Measurements from ENCODE around the gene RTP2.

The RTP2 gene

DNA sequence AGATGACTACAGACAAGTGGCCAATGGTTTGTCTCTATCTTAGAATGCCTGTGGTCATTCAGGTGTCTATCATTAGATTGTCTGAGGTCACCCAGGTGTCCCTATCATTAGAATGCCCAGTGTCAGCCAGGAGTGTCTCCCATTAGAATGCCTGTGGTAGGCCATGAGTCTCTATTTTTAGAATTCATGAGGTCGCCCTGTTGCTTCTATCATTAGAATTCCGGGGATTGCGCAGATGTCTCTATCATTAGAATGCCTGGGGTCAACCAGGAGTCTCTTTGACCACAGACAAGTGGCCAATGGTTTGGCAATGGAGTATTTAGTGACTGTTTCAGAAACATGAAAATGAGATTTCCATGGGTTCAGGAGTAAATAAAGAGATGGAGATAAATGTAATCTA, 7.6 kb downstream of the RTP2 start:
- TF ChIP-seq, protein P1, sequence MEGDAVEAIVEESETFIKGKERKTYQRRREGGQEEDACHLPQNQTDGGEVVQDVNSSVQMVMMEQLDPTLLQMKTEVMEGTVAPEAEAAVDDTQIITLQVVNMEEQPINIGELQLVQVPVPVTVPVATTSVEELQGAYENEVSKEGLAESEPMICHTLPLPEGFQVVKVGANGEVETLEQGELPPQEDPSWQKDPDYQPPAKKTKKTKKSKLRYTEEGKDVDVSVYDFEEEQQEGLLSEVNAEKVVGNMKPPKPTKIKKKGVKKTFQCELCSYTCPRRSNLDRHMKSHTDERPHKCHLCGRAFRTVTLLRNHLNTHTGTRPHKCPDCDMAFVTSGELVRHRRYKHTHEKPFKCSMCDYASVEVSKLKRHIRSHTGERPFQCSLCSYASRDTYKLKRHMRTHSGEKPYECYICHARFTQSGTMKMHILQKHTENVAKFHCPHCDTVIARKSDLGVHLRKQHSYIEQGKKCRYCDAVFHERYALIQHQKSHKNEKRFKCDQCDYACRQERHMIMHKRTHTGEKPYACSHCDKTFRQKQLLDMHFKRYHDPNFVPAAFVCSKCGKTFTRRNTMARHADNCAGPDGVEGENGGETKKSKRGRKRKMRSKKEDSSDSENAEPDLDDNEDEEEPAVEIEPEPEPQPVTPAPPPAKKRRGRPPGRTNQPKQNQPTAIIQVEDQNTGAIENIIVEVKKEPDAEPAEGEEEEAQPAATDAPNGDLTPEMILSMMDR (IDR thresholded peaks at IDR 0.05; ENCODE audit: low read depth, low read length, missing control alignments) = no peak
- no peak for DNase-seq (ENCODE audit: low read depth)
- H3K4me3 ChIP-seq (ENCODE audit: low read depth, low read length) = no peak overlapping the region
- in situ Hi-C loops (cut with HindIII; ENCODE audit: low sequenced_read_pairs) = loop anchor here (25.0 kb wide), 1 partner anchor 482 kb away; no protein-coding TSS in a partner anchor

GRCh38 chr3:187693431-187693830, 8.9 kb downstream of the RTP2 start:
- H3K4me3 ChIP-seq (ENCODE audit: low read depth, low read length) = no peak overlapping the region
- in situ Hi-C loops (cut with HindIII; ENCODE audit: low sequenced_read_pairs) = loop anchor here (25.0 kb wide), 1 partner anchor 481 kb away; no protein-coding TSS in a partner anchor
- DNase-seq (ENCODE audit: low read depth) = no peak
- TF ChIP-seq, protein P1 (IDR thresholded peaks at IDR 0.05; ENCODE audit: low read depth, low read length, missing control alignments) = no peak

GRCh38 chr3:187689984-187690383, 12.4 kb downstream of the RTP2 start:
- DNase-seq (ENCODE audit: low read depth) = no peak
- in situ Hi-C loops (cut with HindIII; ENCODE audit: low sequenced_read_pairs) = loop anchor here (5.0 to 25.0 kb wide), 2 partner anchors 478 to 578 kb away; no protein-coding TSS in a partner anchor
- TF ChIP-seq, protein P1 (IDR thresholded peaks at IDR 0.05; ENCODE audit: low read depth, low read length, missing control alignments) = no peak
- H3K4me3 ChIP-seq (ENCODE audit: low read depth, low read length) = no peak overlapping the region

GRCh38 chr3:187686621-187687273, 15.6 kb downstream of the RTP2 start:
- in situ Hi-C loops (cut with HindIII; ENCODE audit: low sequenced_read_pairs) = loop anchor here (5.0 to 25.0 kb wide), 2 partner anchors 474 to 574 kb away; no protein-coding TSS in a partner anchor
- DNase-seq (ENCODE audit: low read depth) = no peak
- H3K4me3 ChIP-seq (ENCODE audit: low read depth, low read length) = no peak overlapping the region
- TF ChIP-seq, protein P1 (IDR thresholded peaks at IDR 0.05; ENCODE audit: low read depth, low read length, missing control alignments) = no peak

DNA sequence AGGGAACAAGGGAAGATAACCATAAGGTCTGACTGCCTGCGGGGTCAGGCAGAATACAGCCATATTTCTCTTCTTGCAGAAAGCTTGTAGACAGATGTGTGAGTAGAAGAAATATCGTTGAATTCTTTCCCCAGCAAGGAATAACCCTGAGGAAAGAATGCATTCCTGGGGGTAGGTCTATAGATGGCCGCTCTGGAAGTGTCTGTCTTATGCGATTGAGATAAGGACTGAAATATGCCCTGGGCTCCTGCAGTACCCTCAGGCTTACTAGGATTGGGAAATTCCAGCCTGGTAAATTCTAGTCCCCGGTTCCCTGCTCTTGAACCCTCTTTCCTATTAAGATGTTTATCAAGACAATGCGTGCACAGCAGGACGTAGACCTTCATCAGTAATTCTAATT, 16.4 kb downstream of the RTP2 start:
- TF ChIP-seq, protein P1 (IDR thresholded peaks at IDR 0.05; ENCODE audit: low read depth, low read length, missing control alignments) = no peak
- DNase-seq (ENCODE audit: low read depth) = no peak
- no peak overlapping the region for H3K4me3 ChIP-seq (ENCODE audit: low read depth, low read length)
- in situ Hi-C loops (cut with HindIII; ENCODE audit: low sequenced_read_pairs) = loop anchor here (5.0 to 25.0 kb wide), 2 partner anchors 474 to 574 kb away; no protein-coding TSS in a partner anchor

DNA sequence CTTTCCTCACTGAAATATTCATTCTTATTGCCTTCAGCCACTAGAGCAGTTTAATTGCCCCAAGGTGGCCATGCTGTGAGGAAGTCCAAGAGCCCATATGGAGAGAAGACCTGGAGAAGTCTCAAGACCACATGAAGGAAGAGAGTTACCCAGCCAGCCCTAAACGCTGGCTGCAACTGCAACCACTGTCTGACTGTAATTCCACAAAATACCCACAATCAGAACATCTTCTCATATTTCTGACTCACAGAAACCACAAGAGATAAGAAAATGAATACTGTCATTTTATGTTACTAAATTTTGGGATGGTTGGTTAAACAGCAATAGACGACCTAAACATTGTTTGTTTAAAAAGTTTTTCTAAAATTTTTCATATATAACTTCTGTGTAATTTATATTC, 17.5 kb downstream of the RTP2 start:
- no peak for DNase-seq (ENCODE audit: low read depth)
- TF ChIP-seq, protein P1 (IDR thresholded peaks at IDR 0.05; ENCODE audit: low read depth, low read length, missing control alignments) = no peak
- in situ Hi-C loops (cut with HindIII; ENCODE audit: low sequenced_read_pairs) = loop anchor here (5.0 to 25.0 kb wide), 2 partner anchors 473 to 573 kb away; no protein-coding TSS in a partner anchor
- H3K4me3 ChIP-seq (ENCODE audit: low read depth, low read length) = no peak overlapping the region
